ENCODE data around the gene IQCE.

IQCE gene

GRCh38 chr7:2558629-2559282, at the start of gene IQCE:
Gene IQCE, plus strand, starts transcription at chr7:2558979. Its CDS starts 203 bp downstream, at chr7:2559182.
- DNase-seq (ENCODE audit: low spot score), result peak; percentile 98

GRCh38 chr7:2509298-2509906, 49.4 kb upstream of the IQCE start:
- DNase-seq (ENCODE audit: low spot score), result no peak

- DNase-seq (ENCODE audit: low spot score), result no peak
These were observed 48.5 kb upstream of the IQCE start for GRCh38 chr7:2510130-2510776.

DNA sequence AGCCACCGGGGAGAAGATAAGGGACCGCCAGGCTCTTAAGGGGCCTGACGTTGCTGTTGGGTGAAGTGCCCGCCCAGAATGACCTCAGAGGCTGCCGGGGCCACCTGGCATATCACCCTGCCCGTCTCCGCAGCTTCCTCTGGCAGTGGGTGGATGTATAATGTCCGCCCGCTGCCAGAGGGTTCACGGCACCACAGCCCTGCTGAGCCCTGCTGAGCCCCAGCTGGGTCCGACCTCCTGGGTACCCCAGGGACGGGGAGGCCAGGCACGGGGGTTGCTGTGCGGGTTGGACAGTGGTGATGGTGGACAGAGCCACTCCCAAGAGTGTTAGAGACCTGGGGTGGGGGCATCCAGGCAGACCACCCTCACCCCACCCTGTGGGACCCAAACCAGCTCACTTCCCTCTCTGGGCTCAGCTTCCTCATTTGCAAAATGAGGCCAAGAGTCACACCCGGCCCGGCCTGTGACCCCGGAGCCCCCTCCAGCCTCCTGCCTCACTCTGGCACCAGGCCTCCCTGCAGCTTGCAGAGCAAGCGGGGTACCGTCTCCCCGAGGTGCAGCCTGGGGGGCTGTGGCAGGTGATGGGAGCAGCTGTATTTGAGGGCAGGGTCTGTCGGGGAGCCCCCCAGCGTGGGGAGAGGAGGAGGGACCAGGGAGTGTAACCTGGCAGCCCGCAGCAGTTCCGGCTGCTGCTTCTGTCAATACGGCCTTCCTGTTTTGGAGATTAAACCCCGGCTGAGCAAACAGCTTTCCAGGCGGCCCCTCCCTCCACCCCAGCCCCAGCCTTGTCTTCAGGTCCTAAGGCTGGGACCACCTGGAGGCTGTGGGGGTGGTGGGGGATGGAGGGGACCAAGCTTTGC, 47.6 kb upstream of the IQCE start:
- no peak for DNase-seq (ENCODE audit: low spot score)

DNA sequence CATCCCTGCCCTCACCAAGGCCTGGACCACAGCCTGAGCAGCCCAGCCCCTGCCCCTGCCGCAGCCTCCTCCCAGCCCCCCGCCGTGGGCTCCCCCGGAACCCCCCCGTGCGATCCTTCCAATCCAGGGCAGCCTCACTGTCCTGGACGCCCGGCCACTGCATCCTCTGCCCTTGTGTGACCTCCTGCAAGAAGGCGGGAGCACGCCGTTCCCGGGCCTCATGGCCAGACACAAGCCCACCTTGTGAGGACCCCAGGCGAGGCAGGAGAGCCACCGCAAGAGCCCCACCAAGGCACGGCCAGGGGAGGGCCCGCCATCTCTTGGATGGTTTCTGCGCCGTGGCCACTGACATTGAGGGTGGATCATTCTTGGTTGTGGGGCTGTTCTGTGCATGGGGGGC, 47.0 kb upstream of the IQCE start:
- no peak for DNase-seq (ENCODE audit: low spot score)

GRCh38 chr7:2512179-2512661, 46.6 kb upstream of the IQCE start:
- peak; percentile 68 for DNase-seq (ENCODE audit: low spot score)

DNA sequence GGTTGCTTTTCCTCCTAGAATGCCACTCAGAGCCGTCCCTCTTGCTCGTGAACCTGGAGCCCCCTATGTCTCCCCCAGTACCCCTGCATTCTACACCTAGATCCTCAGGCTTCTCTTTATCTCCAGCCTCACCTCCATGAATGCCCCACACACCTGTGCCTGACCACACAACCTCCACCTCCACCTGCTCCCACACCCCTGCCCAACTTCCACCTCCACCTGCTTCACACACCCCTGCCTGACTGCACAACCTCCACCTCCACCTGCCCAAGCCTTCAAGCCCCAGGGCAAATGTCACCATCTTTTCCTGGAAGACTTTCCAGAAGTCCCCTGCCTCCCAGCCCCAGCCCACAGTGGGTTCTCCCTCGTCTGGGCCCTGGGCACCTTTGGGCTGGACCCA, 46.1 kb upstream of the IQCE start:
- no peak for DNase-seq (ENCODE audit: low spot score)

DNA sequence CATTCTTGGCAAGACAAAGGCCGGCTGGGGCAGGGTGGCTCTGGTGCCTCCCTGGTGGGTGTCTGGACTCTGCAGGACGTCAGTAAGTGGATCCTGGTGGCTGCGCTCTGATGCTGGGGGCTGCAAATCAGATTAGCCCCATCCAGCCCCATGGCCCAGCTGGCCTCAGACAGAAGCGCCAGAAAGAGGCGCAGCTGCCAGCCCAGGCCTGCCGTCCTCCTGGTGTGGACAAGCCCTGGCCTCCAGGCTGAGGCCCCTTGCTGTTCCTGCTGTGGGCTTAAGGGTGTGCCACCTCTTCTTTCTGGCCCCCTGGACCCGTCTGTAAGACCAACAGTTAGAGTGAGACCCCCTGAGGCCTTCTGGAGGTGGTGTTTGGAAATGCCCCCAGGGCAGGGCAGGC, 45.1 kb upstream of the IQCE start:
- DNase-seq (ENCODE audit: low spot score), result no peak

- no peak for DNase-seq (ENCODE audit: low spot score)
These were observed 44.0 kb upstream of the IQCE start for GRCh38 chr7:2514473-2515423.

- no peak for DNase-seq (ENCODE audit: low spot score)
These were observed 43.2 kb upstream of the IQCE start for GRCh38 chr7:2515424-2516193.

DNA sequence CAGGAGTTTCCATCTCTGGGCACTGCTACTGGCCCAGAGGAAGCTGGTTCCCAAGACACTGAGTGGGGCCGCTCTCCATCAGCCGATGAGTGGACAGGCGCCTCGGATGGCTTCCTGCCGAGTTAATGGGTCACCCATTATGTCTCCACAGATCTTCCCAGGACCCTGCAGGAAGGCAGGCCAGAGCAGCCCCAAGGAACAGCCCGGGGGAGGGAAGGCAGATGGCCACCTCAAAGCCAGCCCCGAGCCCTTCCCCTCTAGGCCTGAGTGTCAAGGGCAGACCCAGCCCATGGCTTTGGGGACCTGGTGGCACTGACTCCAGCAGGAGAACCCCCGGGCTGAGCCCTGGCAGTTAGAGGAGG, 42.6 kb upstream of the IQCE start:
- no peak for DNase-seq (ENCODE audit: low spot score)

- DNase-seq (ENCODE audit: low spot score), result peak; percentile 94
These were observed 41.8 kb upstream of the IQCE start for GRCh38 chr7:2517026-2517425.

DNA sequence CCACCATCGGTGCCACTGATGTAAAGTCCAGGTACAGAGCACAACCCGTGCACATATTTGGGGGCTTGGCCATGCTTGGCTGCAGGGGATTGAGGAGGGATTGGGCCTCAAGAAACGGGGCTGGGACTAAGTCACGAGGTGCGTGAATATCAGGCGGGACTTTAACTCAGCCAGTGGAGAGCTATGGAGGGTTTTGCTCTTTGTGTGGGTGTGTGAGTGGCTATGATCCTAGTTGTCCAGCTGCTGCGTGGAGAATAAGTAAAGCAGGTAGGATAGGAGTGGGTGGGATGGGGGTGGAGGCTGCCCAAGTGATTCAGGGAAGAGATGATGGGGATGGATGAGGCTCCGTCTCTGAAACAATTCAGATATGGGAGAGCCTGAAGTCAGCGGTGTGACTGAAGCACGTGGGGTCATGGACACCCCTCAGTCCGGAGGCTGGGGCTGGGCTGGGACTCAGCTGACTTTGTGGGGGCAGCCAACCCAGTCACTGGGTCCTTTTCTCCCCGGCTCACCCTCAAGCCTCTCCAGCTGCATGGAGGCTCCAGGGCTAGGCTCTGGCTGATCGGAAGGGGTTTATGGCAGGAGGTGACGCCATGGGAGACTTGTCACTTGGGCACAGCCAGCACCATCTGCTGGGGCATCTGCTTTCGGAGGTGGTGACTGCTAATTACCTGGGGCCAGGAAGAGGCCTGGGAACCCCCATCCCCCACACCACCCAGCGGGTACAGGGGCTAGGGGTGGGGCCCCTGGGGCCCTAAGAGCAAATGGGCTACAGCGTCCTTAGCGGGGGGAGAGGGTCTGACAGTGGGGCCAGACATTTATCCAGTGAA, 40.9 kb upstream of the IQCE start:
- no peak for DNase-seq (ENCODE audit: low spot score)

- no peak for DNase-seq (ENCODE audit: low spot score)
These were observed 40.1 kb upstream of the IQCE start for GRCh38 chr7:2518737-2519118.

GRCh38 chr7:2519119-2519930, 39.5 kb upstream of the IQCE start, which contains the start of gene LFNG:
Gene LFNG, plus strand, starts transcription at chr7:2519774. Its CDS starts 88 bp downstream, at chr7:2519862.
- peak; percentile 98 for DNase-seq (ENCODE audit: low spot score)

DNA sequence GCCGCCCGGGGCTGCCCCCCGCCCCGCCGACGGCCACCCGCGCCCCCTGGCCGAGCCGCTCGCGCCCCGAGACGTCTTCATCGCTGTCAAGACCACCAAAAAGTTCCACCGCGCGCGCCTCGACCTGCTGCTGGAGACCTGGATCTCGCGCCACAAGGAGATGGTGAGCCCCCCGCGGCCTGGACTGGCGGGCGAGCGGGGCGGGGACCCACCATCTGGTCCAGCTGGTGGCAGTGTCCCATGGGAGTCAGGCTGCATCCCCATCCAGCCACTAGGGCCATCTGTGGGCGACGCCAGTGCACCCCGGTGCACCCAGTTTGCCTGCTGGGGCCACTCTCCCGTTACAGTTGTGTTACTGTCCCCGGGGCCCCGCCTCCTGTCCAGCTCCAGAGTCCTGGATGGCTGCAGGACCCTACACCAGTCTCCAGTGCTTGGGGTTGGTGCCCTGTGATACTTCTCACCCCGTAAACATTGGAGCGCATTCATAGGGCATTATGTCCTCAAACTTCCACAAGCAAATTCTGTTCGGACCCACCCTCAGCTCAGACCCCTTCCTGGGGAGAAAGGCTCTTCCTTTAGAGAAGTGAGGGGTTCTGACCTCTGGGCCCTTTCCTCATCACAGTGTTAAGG, 38.5 kb upstream of the IQCE start:
- DNase-seq (ENCODE audit: low spot score), result peak; percentile 39

- no peak for DNase-seq (ENCODE audit: low spot score)
These were observed 38.0 kb upstream of the IQCE start for GRCh38 chr7:2520761-2521290.

DNA sequence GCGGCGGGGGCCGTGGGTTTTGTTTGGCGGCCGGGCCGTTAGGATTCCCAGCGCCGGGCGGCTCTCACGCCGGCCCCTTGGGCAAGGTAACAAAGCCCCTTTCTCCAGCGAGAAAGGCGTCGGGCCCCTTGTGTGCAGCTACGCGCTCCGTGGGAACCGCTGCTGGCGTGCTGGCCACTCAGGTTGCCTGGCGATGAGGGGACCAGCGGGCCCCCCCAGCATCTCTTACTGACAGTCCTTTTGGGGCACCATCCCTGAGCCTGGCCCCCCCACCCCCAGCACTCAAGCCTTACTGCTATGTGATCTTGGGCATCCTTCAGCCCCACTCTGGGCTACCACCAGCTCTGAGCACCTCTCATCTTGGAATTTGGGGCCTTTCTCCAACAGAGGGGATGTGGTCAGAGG, 37.4 kb upstream of the IQCE start:
- DNase-seq (ENCODE audit: low spot score), result no peak

Data from AG20443 (cell line).